ENCODE measurements around the gene PCNX2.

Gene PCNX2

DNA sequence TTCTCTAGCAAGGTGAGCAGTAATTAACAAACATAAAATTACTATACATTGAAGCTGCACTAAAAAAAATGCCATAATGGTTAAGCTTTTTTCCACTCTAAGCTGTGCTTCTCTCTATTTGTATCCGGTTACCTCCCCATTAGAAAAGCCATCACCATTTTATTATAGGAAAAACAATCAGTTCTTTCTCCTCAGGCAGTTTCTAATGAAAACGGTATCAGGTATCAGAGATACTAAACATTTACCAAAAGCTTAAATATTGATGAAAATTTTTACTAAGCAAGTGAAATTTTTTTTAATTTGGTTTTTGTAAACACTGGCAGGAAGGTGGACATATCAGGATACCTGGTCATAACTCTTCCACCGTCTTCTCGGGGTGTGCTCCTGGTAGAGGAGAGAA, 330.9 kb downstream of the PCNX2 start:
- no peak for TF ChIP-seq FOXP2 (optimal IDR thresholded peaks at IDR 0.05; ENCODE audit: borderline replicate concordance, extremely low read depth, extremely low read length, insufficient read depth)
- no peak for TF ChIP-seq SIN3A (IDR thresholded peaks at IDR 0.05; ENCODE audit: borderline replicate concordance, insufficient read depth, low read length)
- TF ChIP-seq, protein P1, sequence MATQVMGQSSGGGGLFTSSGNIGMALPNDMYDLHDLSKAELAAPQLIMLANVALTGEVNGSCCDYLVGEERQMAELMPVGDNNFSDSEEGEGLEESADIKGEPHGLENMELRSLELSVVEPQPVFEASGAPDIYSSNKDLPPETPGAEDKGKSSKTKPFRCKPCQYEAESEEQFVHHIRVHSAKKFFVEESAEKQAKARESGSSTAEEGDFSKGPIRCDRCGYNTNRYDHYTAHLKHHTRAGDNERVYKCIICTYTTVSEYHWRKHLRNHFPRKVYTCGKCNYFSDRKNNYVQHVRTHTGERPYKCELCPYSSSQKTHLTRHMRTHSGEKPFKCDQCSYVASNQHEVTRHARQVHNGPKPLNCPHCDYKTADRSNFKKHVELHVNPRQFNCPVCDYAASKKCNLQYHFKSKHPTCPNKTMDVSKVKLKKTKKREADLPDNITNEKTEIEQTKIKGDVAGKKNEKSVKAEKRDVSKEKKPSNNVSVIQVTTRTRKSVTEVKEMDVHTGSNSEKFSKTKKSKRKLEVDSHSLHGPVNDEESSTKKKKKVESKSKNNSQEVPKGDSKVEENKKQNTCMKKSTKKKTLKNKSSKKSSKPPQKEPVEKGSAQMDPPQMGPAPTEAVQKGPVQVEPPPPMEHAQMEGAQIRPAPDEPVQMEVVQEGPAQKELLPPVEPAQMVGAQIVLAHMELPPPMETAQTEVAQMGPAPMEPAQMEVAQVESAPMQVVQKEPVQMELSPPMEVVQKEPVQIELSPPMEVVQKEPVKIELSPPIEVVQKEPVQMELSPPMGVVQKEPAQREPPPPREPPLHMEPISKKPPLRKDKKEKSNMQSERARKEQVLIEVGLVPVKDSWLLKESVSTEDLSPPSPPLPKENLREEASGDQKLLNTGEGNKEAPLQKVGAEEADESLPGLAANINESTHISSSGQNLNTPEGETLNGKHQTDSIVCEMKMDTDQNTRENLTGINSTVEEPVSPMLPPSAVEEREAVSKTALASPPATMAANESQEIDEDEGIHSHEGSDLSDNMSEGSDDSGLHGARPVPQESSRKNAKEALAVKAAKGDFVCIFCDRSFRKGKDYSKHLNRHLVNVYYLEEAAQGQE (IDR thresholded peaks at IDR 0.05; ENCODE audit: insufficient read depth in 1 of 2, low read depth in 2 of 2, low read length in 2 of 2) = no peak
- no peak for TF ChIP-seq POLR2AphosphoS5 (IDR thresholded peaks at IDR 0.05; ENCODE audit: low read depth, low read length)
- TF ChIP-seq TAF1 (IDR thresholded peaks at IDR 0.05; ENCODE audit: borderline replicate concordance, insufficient read depth, low read length) = no peak

DNA sequence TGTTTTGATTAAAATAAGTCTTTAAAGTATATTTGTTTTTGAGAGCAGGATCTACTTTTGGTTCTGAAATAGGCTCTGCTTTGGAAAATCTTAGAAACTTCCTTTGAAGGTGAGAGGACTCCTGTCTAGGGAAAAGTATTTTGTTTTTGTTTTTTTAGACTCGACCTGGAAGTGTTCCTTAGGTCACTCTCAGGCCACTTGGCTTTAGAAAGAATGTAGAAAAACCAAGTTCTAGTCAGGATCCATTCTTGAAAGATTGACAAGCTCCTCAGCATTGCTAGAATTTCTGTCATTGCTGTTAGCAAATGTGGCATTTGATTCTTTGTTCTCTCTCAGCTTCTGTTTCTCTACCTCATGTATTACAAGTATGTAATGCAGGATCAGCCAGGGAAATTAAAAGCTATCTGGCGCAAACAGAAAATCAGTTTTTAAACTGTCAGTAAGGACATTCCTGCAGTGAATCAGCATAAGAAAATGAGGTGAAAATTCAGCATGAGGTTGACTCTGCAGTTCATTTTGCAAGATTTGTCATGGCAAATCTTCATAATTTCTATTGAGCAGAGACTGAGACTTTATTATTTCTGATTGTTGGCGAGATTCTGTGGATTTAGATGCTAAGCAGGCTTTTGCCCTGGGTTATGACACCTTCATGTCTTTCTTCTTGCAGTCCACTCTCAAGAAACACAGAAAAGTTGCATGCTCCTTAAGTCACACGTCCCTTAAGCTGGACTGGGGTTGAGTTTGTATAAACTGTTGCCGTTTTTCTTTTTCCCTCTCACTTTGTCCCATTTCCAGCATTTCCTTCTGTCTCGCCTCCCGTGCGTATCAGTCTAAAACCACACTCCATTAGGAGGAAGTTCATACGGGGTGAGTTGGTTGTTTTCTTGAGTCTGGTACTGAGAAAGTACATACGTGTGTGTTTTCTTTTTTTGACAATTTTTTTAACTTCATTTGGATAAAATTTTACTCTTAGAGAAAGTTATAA, 332.5 kb downstream of the PCNX2 start:
- TF ChIP-seq SIN3A (IDR thresholded peaks at IDR 0.05; ENCODE audit: borderline replicate concordance, insufficient read depth, low read length) (no peak), FOXP2 (optimal IDR thresholded peaks at IDR 0.05; ENCODE audit: borderline replicate concordance, extremely low read depth, extremely low read length, insufficient read depth) (no peak), TAF1 (IDR thresholded peaks at IDR 0.05; ENCODE audit: borderline replicate concordance, insufficient read depth, low read length) (no peak), POLR2AphosphoS5 (IDR thresholded peaks at IDR 0.05; ENCODE audit: low read depth, low read length) (no peak)

DNA sequence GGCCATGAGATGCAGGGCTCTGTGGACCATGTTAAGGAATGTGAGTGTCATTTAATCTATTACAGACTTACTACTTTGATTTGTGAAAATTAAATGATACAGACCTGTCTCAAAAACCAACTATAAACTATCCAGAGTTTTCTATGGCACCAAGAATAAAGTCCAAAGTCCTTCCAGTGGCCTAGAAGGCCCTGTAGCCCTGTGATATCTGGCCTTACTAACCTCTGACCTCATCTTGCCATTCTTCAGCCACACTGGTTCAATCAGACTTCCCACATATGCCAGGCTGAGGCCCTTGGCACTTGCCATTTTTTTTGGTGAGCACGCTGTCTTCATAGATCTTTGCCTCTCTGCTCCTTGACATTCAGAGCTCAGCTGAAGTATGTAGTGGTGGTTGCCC, 337.5 kb downstream of the PCNX2 start:
- TF ChIP-seq, protein P1 (IDR thresholded peaks at IDR 0.05; ENCODE audit: insufficient read depth in 1 of 2, low read depth in 2 of 2, low read length in 2 of 2) = no peak
- no peak for TF ChIP-seq FOXP2 (optimal IDR thresholded peaks at IDR 0.05; ENCODE audit: borderline replicate concordance, extremely low read depth, extremely low read length, insufficient read depth)
- no peak for TF ChIP-seq POLR2AphosphoS5 (IDR thresholded peaks at IDR 0.05; ENCODE audit: low read depth, low read length)
- TF ChIP-seq SIN3A (IDR thresholded peaks at IDR 0.05; ENCODE audit: borderline replicate concordance, insufficient read depth, low read length) = no peak
- TF ChIP-seq TAF1 (IDR thresholded peaks at IDR 0.05; ENCODE audit: borderline replicate concordance, insufficient read depth, low read length) = no peak

DNA sequence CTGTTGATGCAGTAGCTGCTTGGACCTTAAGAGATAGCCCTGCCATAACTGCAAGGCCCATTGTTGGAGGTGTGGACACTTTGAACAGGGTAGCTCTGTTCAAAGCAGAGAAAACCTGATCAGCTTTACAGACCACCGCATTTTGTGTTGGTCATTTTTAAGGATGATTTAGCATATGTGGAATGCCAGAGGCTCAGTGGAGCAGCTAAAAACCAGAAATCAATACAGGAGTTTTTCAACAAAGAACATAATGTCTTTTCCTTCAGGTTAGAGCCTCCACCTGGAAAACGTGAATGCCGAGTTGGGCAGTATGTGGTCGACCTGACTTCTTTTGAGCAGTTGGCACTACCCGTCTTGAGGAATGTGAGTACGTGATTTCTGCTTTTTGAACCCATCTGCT, 339.4 kb downstream of the PCNX2 start:
- TF ChIP-seq, protein P1 (IDR thresholded peaks at IDR 0.05; ENCODE audit: insufficient read depth in 1 of 2, low read depth in 2 of 2, low read length in 2 of 2) = no peak
- no peak for TF ChIP-seq FOXP2 (optimal IDR thresholded peaks at IDR 0.05; ENCODE audit: borderline replicate concordance, extremely low read depth, extremely low read length, insufficient read depth)
- no peak for TF ChIP-seq TAF1 (IDR thresholded peaks at IDR 0.05; ENCODE audit: borderline replicate concordance, insufficient read depth, low read length)

DNA sequence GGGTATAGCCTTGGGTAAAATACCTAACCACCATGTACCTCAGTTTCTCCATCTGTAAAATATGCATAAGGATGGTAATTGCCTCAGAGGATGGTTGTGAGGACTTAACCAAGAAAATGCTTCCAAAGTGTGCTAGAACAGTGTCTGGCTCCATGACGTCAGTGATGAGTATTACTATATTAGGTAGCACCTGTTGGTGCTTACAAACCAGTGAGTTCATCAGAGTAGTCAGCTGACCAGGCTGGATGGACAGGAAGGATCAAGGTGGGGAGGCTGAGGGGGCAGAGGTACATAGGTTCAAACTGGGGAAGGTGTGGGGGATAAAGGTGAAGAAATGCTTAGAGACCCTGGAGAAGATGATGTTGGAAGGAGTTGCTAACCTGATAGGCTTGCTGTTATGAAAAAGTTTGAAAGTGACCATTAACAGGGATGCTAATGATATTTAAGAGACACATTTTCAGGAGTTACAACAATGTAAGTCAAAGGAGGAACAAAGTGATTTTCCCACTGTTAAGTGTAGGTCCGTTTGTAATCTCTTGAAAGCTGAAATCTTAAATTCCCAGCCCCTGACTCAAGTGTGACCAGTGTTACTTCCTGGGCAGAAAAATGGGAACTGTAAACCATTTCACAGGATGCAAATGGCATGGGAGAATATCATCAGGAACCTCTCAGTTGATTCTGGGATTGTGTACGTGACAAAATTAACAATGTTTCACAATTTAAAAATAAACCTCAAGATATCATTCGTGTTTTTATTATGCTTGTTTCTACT, 340.7 kb downstream of the PCNX2 start:
- TF ChIP-seq POLR2AphosphoS5 (IDR thresholded peaks at IDR 0.05; ENCODE audit: low read depth, low read length) = no peak
- TF ChIP-seq FOXP2 (optimal IDR thresholded peaks at IDR 0.05; ENCODE audit: borderline replicate concordance, extremely low read depth, extremely low read length, insufficient read depth) = no peak
- no peak for TF ChIP-seq TAF1 (IDR thresholded peaks at IDR 0.05; ENCODE audit: borderline replicate concordance, insufficient read depth, low read length)
- TF ChIP-seq, protein P1 (IDR thresholded peaks at IDR 0.05; ENCODE audit: insufficient read depth in 1 of 2, low read depth in 2 of 2, low read length in 2 of 2) = no peak
- no peak for TF ChIP-seq SIN3A (IDR thresholded peaks at IDR 0.05; ENCODE audit: borderline replicate concordance, insufficient read depth, low read length)

All from PFSK-1 (cell line).